Nephron progenitor cell (in vitro differentiated cells): Measurements from ENCODE around the gene JAZF1.
A peak's percentile ranks its signal among the peaks of the same experiment; 100 is the strongest.

ENCODE experiments used
- DNase-seq: peaks from one replicate; pipeline ENCODE4 v3.0.0; 2021
- H3K27ac Mint-ChIP-seq: 2 replicates; pipeline ENCODE4 v1.8.0; 2021; ENCODE audit warnings: mild to moderate bottlenecking, moderate library complexity, mixed read lengths
- H3K27me3 Mint-ChIP-seq: 2 replicates; pipeline ENCODE4 v1.8.0; 2021; ENCODE audit warnings: mild to moderate bottlenecking, low read depth, mixed read lengths; ENCODE audit not compliant: poor library complexity
- H3K36me3 Mint-ChIP-seq: 2 replicates; pipeline ENCODE4 v1.8.0; 2021; ENCODE audit warnings: low read depth, mixed read lengths
- H3K4me1 Mint-ChIP-seq: 2 replicates; pipeline ENCODE4 v1.8.0; 2021; ENCODE audit warnings: mixed read lengths
- H3K4me3 Mint-ChIP-seq: 2 replicates; pipeline ENCODE4 v1.8.0; 2021; ENCODE audit warnings: mild to moderate bottlenecking, moderate library complexity, mixed read lengths
- H3K9me3 Mint-ChIP-seq: 2 replicates; pipeline ENCODE4 v1.8.0; 2021; ENCODE audit warnings: mild to moderate bottlenecking, moderate library complexity, mixed read lengths
- CTCF ChIP-seq: fragments of 200-600 bp; sonication (generic); IDR thresholded peaks from 2 replicates; pipeline ENCODE4 v1.5.0; 2021; ENCODE audit warnings: antibody characterized with exemption

Gene JAZF1

GRCh38 chr7:28054531-28055160 lies 125.9 kb downstream of the JAZF1 start:
- peaks cover 5% of the 10 kb centered on the region for H3K27me3 Mint-ChIP-seq
- no peak overlapping the region for H3K4me3 Mint-ChIP-seq
- no peak for DNase-seq
- no peak for TF ChIP-seq CTCF
- H3K36me3 Mint-ChIP-seq = no peaks in the 10 kb centered on the region
- H3K4me1 Mint-ChIP-seq = peaks cover 3% of the 10 kb centered on the region
- H3K27ac Mint-ChIP-seq = no peak overlapping the region
- peaks cover 3% of the 10 kb centered on the region for H3K9me3 Mint-ChIP-seq

- no peak overlapping the region for H3K27ac Mint-ChIP-seq
- DNase-seq = no peak
- no peak for TF ChIP-seq CTCF
- peaks cover 3% of the 10 kb centered on the region for H3K9me3 Mint-ChIP-seq
- H3K27me3 Mint-ChIP-seq = peaks cover 12% of the 10 kb centered on the region
- peaks cover 3% of the 10 kb centered on the region for H3K4me1 Mint-ChIP-seq
- H3K36me3 Mint-ChIP-seq = no peaks in the 10 kb centered on the region
- H3K4me3 Mint-ChIP-seq = no peak overlapping the region
Observed at GRCh38 chr7:28052933-28053332, 127.7 kb downstream of the JAZF1 start.

- H3K9me3 Mint-ChIP-seq = peaks cover 3% of the 10 kb centered on the region
- H3K4me3 Mint-ChIP-seq = no peak overlapping the region
- no peaks in the 10 kb centered on the region for H3K4me1 Mint-ChIP-seq
- no peaks in the 10 kb centered on the region for H3K36me3 Mint-ChIP-seq
- TF ChIP-seq CTCF = no peak
- H3K27me3 Mint-ChIP-seq = peaks cover 10% of the 10 kb centered on the region
- DNase-seq = no peak
- H3K27ac Mint-ChIP-seq = no peak overlapping the region
Observed at GRCh38 chr7:28048694-28049093, 131.9 kb downstream of the JAZF1 start.

- Mint-ChIP-seq H3K27me3 (peaks cover 12% of the 10 kb centered on the region), H3K9me3 (no peaks in the 10 kb centered on the region), H3K27ac (no peak overlapping the region), H3K4me3 (no peak overlapping the region), H3K4me1 (no peaks in the 10 kb centered on the region), H3K36me3 (no peaks in the 10 kb centered on the region)
- no peak for TF ChIP-seq CTCF
- DNase-seq = no peak
Observed at GRCh38 chr7:28046035-28046434, 134.6 kb downstream of the JAZF1 start.

GRCh38 chr7:28045592-28045991 lies 135.0 kb downstream of the JAZF1 start:
- no peaks in the 10 kb centered on the region for H3K36me3 Mint-ChIP-seq
- no peak overlapping the region for H3K27ac Mint-ChIP-seq
- TF ChIP-seq CTCF = no peak
- no peak overlapping the region for H3K4me3 Mint-ChIP-seq
- no peaks in the 10 kb centered on the region for H3K4me1 Mint-ChIP-seq
- H3K27me3 Mint-ChIP-seq = peaks cover 12% of the 10 kb centered on the region
- DNase-seq = no peak
- H3K9me3 Mint-ChIP-seq = no peaks in the 10 kb centered on the region

GRCh38 chr7:28044825-28045224 lies 135.8 kb downstream of the JAZF1 start:
- H3K27me3 Mint-ChIP-seq = peaks cover 12% of the 10 kb centered on the region
- peak overlapping the region; percentile 18 for H3K27ac Mint-ChIP-seq
- no peak for DNase-seq
- no peaks in the 10 kb centered on the region for H3K4me1 Mint-ChIP-seq
- no peak overlapping the region for H3K4me3 Mint-ChIP-seq
- no peaks in the 10 kb centered on the region for H3K9me3 Mint-ChIP-seq
- no peaks in the 10 kb centered on the region for H3K36me3 Mint-ChIP-seq
- no peak for TF ChIP-seq CTCF
